Brain pericyte (primary cell): ENCODE data around the gene ABCB4.
"Not testable (repeated sequence)": the region's sequence is repeated elsewhere in the genome, so short reads cannot be mapped to it uniquely, and the experiment has no call there.

Source experiments
- DNase-seq: peaks from one replicate; pipeline ENCODE4 v3.0.0-alpha.2; 2012; ENCODE audit warnings: low read depth, low spot score

The ABCB4 gene

DNA sequence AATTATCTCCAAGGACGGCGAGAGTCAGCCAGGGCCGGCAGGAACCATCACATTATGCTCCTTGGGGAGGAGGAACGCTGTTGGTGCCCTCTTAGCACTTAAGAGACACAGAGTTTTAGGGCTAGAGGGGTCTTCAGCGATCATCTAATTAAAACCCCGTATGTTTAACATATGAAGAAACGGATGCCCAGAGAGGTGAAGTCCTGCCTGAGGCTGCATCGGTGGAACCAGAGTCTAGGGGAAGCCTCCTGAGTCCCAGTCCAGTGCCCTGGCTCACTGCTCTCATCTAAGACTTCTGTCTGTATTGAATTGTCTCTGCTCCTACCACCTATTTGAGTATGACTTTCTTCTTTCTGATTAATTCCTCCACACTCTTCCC, 688 bp upstream of the ABCB4 start:
- no peak for DNase-seq

DNA sequence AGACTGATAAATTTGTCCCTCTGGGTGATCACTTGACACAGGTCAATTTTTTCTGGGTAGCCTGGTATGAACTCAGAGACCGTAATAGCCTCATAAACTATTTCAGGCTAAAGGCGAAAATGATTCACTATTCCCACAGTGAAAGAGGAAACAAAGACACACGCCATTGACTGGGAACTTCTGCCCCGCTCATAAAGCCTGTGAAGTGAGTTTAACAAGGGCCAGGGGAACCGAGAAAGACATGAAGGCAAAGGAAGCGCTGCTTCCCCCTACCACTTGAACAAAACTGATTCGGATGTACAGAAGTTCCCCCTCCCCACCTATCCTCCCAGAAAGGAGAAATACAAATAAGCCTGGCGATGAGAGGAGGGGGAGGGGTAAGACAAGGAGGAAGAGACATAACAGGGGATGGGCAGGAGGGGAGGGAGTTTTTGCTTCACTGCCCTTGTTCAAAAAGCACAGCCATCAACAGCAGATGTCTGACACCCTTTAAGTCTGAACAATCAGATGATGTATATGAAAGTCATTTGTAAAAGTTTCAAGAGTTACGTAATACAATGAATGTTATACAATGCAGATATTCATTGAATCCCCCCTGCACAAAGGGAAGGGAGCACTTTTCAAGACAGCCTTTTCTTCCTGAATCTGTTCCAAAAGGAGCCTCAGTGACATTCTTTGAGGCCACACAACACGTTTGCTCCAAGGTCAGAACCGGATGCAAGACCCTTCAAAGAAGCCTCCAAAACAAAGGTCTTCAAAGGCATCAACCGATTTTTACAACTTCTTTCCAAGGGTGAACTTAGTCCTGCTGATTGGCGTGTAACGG, 734 bp downstream of the ABCB4 start:
- no peak for DNase-seq

DNA sequence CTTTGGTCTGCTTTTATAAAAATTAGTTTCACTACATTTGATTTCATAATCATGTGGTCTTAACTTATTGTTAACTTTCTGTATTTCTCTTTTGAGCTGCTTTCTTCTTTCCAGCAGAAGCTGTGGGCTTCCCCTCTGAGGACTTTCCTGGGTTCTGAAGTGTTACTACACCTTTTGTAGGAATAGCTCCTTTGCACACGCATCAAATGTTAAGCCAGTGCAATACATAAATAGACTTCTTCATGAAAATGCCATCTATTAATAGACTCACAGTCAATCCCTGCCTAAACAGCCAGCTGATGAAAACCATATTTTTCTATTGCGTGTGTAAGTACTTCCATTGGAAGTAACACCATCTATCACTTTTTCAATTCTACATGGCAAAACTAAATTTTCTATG, 1.5 kb downstream of the ABCB4 start:
- DNase-seq, result no peak

DNA sequence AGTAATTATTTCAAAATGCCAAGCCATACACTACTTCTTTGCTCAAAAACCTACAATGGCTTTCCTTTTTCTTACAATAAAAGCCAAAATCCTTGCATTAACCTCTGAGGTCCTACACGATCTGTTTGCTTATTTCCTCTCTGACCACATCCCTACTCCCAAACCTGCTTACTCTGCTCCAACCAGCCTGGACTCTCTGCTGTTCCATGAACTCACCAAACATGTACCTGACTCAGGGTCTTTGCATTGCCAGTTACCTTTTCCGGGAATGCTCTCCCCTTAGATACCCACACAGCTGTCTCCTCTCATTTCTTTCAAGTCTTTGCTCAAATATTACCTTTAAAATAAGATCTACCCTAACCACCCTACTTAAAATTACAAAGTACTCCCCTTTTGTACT, 2.3 kb downstream of the ABCB4 start:
- DNase-seq, result no peak

DNA sequence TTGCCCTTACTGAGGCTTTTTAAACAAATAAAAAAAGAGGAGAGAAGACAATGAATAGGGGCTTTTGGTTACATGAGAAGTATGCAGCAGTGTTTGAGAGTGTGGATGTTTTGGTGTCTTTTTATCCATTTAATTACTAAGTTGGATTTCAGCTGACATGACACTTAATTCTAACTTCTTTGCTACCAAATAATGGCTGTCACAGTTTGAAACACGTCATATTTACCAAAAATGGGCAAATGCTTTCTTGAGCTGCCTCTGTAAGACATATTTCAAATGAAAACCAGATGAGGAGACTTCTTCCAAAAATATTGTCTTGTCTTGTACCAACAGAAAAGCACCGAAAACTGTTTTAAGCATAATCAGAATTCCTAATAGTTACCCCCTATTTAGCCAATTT, 4.0 kb downstream of the ABCB4 start:
- DNase-seq, result no peak

DNA sequence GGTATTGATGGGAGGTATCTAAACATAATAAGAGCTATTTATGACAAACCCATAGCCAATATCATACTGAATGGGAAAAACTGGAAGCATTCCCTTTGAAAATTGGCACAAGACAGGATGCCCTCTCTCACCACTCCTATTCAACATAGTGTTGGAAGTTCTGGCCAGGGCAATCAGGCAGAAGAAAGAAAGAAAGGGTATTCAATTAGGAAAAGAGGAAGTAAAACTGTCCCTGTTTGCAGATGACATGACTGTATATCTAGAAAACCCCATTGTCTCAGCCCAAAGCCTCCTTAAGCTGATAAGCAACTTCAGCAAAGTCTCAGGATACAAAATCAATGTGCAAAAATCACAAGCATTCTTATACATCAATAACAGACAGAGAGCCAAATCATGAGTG, 6.3 kb downstream of the ABCB4 start:
- not testable (repeated sequence) for DNase-seq

DNA sequence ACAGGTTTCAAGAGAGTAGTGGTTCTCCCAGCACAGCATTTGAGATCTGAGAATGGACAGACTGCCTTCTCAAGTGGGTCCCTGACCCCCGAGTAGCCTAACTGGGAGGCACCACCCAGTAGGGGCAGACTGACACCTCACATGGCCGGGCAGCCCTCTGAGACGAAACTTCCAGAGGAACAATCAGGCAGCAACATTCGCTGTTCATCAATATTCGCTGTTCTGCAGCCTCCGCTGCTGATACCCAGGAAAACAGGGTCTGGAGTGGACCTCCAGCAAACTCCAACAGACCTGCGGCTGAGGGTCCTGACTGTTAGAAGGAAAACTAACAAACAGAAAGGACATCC, 10.0 kb downstream of the ABCB4 start:
- DNase-seq, result not testable (repeated sequence)

DNA sequence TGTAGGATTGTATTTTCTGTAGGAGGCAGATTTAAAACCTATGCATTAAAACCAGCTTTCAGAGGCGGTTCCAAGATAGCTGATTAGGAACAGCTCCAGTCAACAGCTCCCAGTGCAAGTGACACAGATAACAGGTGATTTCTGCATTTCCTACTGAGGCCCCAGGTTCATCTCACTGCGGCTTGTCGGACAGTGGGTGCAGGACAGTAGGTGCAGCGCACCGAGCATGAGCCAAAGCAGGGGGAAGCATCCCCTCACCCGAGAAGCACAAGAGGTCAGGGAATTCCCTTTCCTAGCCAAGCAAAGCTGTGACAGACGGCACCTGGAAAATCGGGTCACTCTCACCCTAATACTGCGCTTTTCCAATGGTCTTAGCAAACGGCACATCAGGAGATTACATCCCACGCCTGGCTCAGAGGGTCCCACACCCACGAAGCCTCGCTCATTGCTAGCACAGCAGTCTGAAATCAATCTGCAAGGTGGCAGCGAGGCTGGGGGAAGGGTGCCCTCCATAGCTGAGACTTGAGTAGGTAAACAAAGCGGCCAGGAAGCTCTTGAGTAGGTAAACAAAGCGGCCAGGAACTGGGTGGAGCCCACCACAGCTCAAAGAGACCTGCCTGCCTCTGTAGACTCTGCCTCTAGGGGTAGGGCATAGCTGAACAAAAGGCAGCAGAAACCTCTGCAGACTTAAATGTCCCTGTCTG, 10.5 kb downstream of the ABCB4 start:
- not testable (repeated sequence) for DNase-seq

DNA sequence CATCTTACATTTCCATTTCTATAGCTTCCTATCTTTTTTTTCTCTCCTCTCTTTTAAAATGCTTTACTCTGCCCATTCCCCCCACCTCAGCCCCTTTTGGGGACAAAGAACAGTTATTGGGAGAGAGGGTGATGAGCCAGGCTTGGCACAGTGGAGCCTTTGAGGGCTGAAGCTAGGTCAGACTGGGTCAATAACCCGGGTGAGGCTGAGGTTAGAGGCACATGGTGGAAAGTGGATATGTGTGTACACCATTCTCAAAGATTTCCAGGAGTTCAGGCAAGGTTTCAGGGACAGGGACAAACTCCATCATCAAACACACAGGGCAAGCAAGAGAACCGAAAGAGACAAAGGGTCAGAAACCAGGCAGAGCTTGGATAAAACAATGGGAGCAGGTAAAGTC, 11.5 kb downstream of the ABCB4 start:
- no peak for DNase-seq

DNA sequence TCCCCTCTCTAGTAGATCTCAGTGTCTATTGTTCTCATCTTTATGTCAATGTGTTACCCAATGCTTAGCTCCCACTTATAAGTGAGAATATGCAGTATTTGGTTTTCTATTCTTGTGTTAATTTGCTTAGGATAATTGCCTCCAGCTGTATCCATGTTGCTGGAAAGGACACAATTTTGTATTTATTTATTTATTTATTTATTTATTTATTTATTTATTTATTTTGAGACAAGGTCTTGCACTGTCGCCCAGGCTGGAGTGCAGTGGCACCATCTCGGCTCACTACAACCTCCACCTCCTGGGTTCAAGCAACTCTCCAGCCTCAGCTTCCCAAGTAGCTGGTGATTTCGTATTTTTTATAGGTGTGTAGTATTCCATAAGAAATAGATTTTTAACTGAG, 15.0 kb downstream of the ABCB4 start:
- not testable (repeated sequence) for DNase-seq

DNA sequence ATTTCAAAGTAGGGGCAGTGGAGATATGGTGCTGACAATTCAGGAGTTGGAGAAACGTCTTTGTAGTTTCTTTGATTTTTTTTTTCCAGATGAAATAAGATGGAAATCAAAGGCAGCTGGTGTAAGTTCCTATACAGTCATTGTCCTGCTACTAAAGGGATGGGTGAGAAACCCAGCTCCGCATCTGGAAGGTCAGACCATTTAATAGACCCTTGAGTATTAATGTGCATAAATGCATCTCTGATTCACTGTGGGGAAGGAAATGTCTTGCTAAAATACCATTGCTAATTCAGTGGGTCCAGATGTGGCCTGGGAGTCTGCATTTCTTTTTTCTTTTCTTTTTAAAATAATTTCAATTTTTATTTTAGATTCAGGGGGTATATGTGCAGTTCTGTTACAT, 15.5 kb downstream of the ABCB4 start:
- DNase-seq, result no peak

DNA sequence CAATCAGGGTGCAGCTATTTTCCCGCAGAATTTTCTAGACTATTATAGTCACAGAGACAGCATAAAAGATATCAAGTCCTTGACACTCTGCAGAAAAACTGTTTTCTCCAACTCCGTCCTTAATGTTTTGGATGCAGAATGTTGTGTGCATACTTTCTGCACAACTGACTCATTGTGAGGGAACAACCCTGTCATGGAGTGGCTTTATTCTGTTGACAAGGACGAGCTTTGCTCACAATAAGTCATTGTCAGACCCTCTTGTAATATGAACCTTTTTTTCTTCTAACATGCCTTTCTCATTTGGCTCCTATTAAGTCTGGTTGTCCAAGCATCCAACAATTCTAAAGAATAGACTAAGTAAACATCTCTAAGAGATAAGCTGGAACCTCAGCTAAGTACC, 17.3 kb downstream of the ABCB4 start:
- no peak for DNase-seq

DNA sequence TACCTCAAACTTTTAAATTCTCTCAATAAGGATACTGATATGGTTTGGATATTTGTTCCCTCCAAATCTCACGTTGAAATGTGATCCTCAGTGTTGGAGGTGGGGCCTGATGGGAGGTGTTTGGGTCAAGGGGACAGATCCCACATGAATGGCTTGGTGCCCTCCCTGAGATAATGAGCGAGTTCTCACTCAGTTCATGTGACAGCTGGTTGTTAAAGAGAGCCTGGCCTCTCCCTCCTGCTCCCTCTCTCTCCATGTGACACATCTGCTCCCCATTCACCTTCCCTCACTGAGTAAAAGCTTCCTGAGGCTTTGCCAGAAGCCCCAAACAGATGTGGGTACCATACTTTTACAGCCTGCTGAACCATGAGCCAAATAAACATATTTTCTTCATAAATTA, 19.2 kb downstream of the ABCB4 start:
- DNase-seq, result no peak

DNA sequence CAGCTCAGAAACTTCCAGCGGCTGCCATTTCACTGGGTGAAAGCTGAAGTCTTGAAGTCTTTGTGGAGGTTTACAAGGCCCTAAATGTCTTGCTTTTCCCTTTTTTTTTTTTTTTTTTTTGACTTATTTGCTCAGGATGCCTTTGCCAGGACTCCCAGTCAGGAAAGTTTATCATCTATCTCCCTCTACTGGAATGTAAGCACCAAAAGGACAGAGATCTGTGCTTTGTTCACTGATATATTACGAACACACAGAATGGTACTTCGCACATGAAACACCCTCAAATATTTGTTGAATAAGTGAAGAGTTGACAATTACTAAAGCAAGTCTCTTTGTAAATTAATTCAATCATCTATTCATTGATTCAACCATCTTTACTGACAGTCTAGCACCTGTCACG, 23.2 kb downstream of the ABCB4 start:
- no peak for DNase-seq

DNA sequence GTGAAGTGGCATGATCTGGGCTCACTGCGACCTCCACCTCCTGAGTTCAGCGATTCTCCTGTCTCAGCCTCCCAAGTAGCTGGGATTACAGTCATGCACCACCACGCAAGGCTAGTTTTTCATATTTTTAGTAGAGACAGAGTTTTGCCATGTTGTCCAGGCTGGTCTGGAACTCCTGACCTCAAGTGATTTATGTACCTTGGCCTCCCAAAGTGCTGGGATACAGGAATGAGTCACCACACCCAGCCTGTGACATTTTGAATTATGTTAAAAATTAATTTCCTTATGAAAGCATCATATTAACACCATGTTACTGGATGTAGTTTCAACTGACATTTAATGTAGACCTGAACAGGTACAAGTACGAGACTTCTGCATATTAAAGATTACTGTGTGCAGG, 24.3 kb downstream of the ABCB4 start:
- no peak for DNase-seq

DNA sequence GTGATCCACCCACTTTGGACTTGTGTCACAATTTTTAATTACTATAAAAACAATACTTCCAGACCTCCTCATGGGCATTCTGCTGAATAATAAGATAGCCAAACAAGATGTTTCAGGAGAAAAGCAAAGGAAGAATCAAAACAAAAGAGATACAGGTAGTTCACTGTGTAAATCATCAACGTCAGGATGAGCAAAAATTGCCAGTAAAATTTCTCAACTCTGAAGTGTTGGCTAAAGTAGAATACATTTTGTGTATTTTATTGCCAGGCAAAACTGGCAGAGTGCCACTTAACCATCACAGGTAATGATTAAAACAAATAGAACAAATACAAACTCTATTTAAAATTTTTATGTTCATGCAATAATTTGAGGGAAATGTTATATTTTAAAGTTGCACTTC, 24.8 kb downstream of the ABCB4 start:
- DNase-seq, result no peak

DNA sequence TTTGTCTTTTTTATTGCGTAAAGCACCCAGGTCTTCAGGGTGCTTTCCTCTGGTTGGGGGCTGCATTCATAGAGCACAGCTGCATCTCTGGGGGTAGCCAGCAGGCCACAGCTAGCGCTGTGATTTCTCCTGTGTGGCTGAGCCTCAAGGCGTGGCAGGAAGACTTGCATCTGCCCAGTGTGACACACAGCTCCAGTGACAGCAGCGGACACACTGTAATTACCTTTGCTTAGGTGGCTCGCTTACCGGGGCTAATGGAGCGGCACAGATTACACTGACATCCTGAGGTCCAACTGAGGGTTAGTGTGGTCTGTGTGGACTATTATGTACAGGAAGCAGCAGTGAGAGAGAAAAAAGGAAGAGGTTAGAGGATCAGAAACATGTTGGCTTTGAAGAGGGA, 27.1 kb downstream of the ABCB4 start:
- DNase-seq, result no peak

DNA sequence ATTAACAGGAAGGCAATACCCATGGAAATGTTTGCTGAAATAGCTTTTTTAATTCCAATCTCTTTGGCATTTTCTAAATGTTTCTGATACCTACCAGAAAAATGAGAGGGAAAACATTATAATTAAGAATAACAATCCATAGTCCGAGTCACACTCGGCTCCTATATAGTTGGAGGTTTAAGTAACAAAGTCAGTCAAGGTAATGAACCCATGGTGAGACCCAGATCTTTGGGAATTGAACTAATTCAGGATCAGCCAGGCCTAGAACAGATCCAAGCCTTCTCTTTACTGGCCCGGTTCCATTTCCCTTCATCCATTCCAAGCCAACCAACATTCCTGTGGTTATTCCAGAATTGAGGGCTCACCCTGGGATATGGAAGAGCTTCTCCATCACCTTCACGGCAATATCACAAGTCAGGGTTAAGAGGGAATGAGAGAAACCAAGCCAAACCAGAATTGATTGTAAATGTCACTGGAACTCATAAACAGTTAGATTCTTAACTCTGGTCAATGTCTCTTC, 28.3 kb downstream of the ABCB4 start:
- DNase-seq, result no peak

DNA sequence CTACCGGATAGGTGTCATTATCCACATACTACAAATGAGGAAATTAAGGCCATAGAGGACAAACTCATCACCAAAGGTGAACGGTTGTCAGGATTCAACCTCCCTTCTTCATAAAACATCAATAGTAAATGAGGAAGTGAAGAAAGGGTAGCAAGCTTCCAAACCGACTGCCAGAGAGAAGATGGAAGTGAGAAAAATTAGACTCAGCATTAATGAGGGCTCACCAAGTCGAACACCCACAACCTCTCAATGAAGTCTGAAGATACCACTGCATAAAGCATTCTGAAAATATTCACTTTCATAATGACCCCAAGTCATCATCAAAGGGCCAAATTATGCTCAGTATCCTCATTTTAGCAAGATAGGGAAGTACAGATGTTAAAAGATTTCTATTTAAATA, 29.6 kb downstream of the ABCB4 start:
- DNase-seq, result no peak

DNA sequence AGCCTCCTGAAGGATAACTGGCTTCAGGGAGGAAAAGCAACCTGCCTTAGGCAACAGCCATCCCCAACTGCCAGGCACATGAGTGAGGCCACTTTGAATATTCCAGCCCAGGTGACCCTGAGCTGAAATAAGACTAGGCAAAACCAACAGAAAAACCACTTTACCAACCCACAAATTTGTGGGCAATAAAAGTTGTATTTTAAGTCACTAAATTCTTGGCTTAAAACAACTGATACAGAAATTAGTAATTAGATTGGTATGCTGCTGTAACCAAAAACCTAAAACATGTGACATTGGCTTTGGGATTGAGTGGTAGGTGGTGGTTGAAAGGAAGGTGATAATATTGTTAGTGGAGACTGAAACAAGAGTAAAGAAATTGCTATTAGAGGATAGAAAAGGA, 39.9 kb downstream of the ABCB4 start:
- no peak for DNase-seq

DNA sequence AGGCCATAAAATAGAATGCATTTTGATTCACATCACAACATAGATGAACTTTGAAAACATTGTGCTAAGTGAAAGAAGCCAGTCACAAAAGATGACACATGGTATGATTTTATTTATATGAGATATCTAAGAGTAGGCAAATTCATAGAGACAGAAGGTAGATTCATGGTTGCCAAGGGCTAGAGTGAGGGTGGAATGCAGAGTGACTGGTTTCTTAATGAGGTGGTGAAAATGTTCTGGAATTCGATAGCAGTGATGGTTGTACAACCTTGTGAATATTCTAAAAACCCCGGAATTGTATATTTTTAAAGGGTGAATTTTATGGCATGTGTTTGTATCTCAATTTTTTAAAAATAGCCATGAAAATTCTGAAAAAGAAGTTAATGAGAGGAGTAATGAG, 42.9 kb downstream of the ABCB4 start:
- DNase-seq, result no peak

DNA sequence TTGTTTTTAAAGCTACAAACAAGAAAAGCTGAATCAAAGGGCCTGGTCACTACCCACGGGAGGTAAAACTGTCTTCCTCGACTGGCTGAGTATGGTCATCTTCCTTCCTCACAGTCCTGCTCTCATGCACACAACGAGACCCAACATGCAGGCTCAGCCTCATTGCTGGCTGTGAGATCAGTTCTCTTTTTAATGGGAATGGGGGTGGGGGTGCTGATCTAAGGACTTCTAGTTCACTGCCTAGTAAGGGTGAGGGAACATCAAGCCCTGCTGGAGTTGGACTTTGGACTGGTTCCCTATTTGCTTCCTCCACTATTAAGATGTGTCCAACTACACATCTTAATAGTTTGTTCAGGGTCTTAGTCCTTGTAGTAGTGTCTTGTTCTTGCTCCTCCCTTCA, 48.2 kb downstream of the ABCB4 start:
- no peak for DNase-seq

DNA sequence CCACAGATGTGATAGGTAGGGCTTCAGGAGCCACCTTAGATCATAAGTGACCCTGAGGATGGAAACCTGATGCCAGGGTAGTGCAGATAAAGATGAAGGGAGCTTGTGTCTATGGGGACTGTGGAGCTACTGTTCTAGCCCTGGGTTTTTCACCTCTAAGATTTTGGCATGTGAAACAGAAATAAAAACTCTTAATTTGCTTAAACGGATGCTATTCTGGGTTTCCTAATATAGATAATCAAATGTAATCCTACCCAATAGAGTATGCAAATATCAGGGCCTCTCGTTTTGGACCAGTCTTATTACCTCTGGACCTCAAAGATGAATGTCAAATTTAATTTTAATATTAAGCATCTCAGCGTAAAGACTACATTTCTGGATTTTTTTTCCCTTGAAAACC, 49.3 kb downstream of the ABCB4 start:
- DNase-seq, result no peak
